ENCODE results near the gene ZNF518A. TPM values are rescaled to one million over a fixed set of nuclear protein-coding genes. Genes with fewer than 3 reads are reported as not detected.

The ZNF518A gene
- total and polyA plus RNA-seq, 9 of the 15 experiments (the other 6 are each of a cell fraction or from before 2014, with no cell fraction given): 6.3 to 30.0 (median 17.4) TPM

GRCh38 chr10:96107623-96108038 lies 22.5 kb upstream of the ZNF518A start (continued):
- TF ChIP-seq NKRF (IDR thresholded peaks at IDR 0.05; ENCODE audit: borderline replicate concordance): no peak
- TF ChIP-seq YY1 (IDR thresholded peaks at IDR 0.05; ENCODE audit: borderline replicate concordance in 1 of 3, control insufficient read depth in 1 of 3, extremely low read depth in 1 of 3, insufficient read depth in 3 of 3, insufficient read length in 1 of 3, insufficient replicate concordance in 2 of 3, low read depth in 1 of 3, low read length in 2 of 3): no peak
- no peak for TF ChIP-seq CBFB (CRISPR knock-in tag; IDR thresholded peaks at IDR 0.05)
- TF ChIP-seq ZNF592 (IDR thresholded peaks at IDR 0.05): peak; percentile 58
- no peak for TF ChIP-seq COPS2 (conservative IDR thresholded peaks at IDR 0.05)
- peak; percentile 48; the same call in 1 of the 2 replicates for TF ChIP-seq ETV1 (tag; conservative IDR thresholded peaks at IDR 0.05; ENCODE audit: low read depth)
- no peak for TF ChIP-seq EHMT2 (IDR thresholded peaks at IDR 0.05)
- no peak for TF ChIP-seq IFI16 (CRISPR knock-in tag; IDR thresholded peaks at IDR 0.05)
- 0 out of 2 replicates have a peak, but pooled peaks have one; percentile 51 for TF ChIP-seq CREB3 (tag; conservative IDR thresholded peaks at IDR 0.05; ENCODE audit: low read depth)
- TF ChIP-seq ZNF311 (CRISPR knock-in tag; IDR thresholded peaks at IDR 0.05): peak; percentile 80
- no peak for TF ChIP-seq ZC3H4 (CRISPR knock-in tag; IDR thresholded peaks at IDR 0.05; ENCODE audit: borderline replicate concordance)
- peak; percentile 72 for TF ChIP-seq PTTG1 (tag; IDR thresholded peaks at IDR 0.05; ENCODE audit: low read depth)
- no peak for TF ChIP-seq NR1H2 (CRISPR knock-in tag; IDR thresholded peaks at IDR 0.05)
- peak; percentile 83 for TF ChIP-seq ZNF175 (CRISPR knock-in tag; IDR thresholded peaks at IDR 0.05; ENCODE audit: low read depth)
- no peak for TF ChIP-seq HOXB6 (CRISPR knock-in tag; IDR thresholded peaks at IDR 0.05; ENCODE audit: borderline replicate concordance)
- peak; percentile 40; the same call in 1 of the 2 replicates for TF ChIP-seq GABPA (tag; conservative IDR thresholded peaks at IDR 0.05; ENCODE audit: low read depth)
- no peak for TF ChIP-seq USF2 (CRISPR knock-in tag; IDR thresholded peaks at IDR 0.05)
- TF ChIP-seq KDM2B (CRISPR knock-in tag; IDR thresholded peaks at IDR 0.05): no peak
- no peak for TF ChIP-seq ZFP30 (CRISPR knock-in tag; IDR thresholded peaks at IDR 0.05; ENCODE audit: borderline replicate concordance)
- TF ChIP-seq SIX5 (IDR thresholded peaks at IDR 0.05; ENCODE audit: borderline replicate concordance in 1 of 2, insufficient read depth in 1 of 2, low read depth in 1 of 2, low read length in 2 of 2): no peak
